B cell (primary cell): ENCODE measurements around the gene MYL6. TPM values are rescaled to one million over a fixed set of nuclear protein-coding genes. Genes with fewer than 3 reads are reported as not detected.
A peak's percentile ranks its signal among the peaks of the same experiment; 100 is the strongest.

Source experiments
- ATAC-seq: fragments of 200-7000 bp; cut with Tn5 transposase; one replicate; pipeline ENCODE4 v1.10.0; 2021; ENCODE audit warnings: low read depth, mild to moderate bottlenecking, moderate number of reproducible peaks, moderate library complexity
- CTCF ChIA-PET: fragments of 350-600 bp; sonication (Branson Sonifier 250); formaldehyde crosslinking; loops from one replicate; lab custom pipeline; 2021; ENCODE audit warnings: antibody characterized with exemption, inconsistent platforms; lab: Charles Lee
- POLR2A ChIA-PET: fragments of 350-600 bp; sonication (Branson Sonifier 250); formaldehyde crosslinking; loops from one replicate; lab custom pipeline; 2021; ENCODE audit warnings: antibody characterized with exemption; lab: Charles Lee
- DNase-seq: peaks from one replicate; pipeline ENCODE4 v3.0.0; 2013
- H2AFZ ChIP-seq: 2 replicates; pipeline ENCODE4 v1.6.1; 2012; ENCODE audit warnings: mild to moderate bottlenecking, low read depth, low read length; ENCODE audit not compliant: insufficient read depth, poor library complexity, severe bottlenecking
- H3K27ac ChIP-seq, 2 donors: 1 replicate in 1 of 2; 2 replicates in 1 of 2; pipeline ENCODE4 v1.5.1; 2012 to 2013; ENCODE audit warnings: low read length in 2 of 2, mild to moderate bottlenecking in 2 of 2, moderate library complexity in 1 of 2
- H3K27me3 ChIP-seq, 4 experiments: fragments of 200-600 bp in 1 of 4; sonication (generic) in 1 of 4; replicated peaks in 1 of 4; 1 replicate in 2 of 4; 2 replicates in 2 of 4; pipeline versions ENCODE4 v1.6.1 to v1.7.0; 2013 to 2016; ENCODE audit warnings: low read length in 3 of 4, mild to moderate bottlenecking in 2 of 4, mixed read lengths in 1 of 4, moderate library complexity in 1 of 4; ENCODE audit not compliant: insufficient read depth in 4 of 4, control insufficient read depth in 3 of 4; ENCODE audit errors: control extremely low read depth in 1 of 4
- H3K36me3 ChIP-seq, 2 experiments: replicated peaks in 1 of 2; 1 replicate in 1 of 2; 2 replicates in 1 of 2; pipeline versions ENCODE4 v1.6.1 to v1.7.1; 2013; ENCODE audit warnings: low read length in 1 of 2; ENCODE audit not compliant: insufficient read depth in 2 of 2, control insufficient read depth in 1 of 2; ENCODE audit errors: control extremely low read depth in 1 of 2, extremely low read depth in 1 of 2
- H3K4me1 ChIP-seq, 2 donors: fragments of 200-600 bp in 1 of 2; sonication (generic) in 1 of 2; 1 replicate in 1 of 2; 2 replicates in 1 of 2; pipeline versions ENCODE4 v1.5.1 to v1.6.1; 2013 to 2017; ENCODE audit warnings: low read length in 2 of 2; ENCODE audit not compliant: control insufficient read depth in 2 of 2, insufficient read depth in 2 of 2
- H3K4me2 ChIP-seq: replicated peaks from 2 replicates; pipeline ENCODE3; 2012; ENCODE audit warnings: mild to moderate bottlenecking, low read depth, low read length; ENCODE audit not compliant: poor library complexity, severe bottlenecking
- H3K4me3 ChIP-seq, 5 experiments: fragments of 200-600 bp in 1 of 5; sonication (generic) in 1 of 5; 1 replicate in 3 of 5; 2 replicates in 2 of 5; pipeline versions ENCODE4 v1.5.1 to v1.7.0; 2011 to 2016; ENCODE audit warnings: low read length in 4 of 5, mild to moderate bottlenecking in 4 of 5, low read depth in 2 of 5, control low read depth in 1 of 5, moderate library complexity in 1 of 5; ENCODE audit not compliant: insufficient read depth in 1 of 5; ENCODE audit errors: control extremely low read depth in 1 of 5, extremely low read depth in 1 of 5
- H3K79me2 ChIP-seq: fragments of 200-600 bp; sonication (generic); one replicate; pipeline ENCODE4 v1.6.0; 2016; ENCODE audit warnings: low read length; ENCODE audit not compliant: control insufficient read depth, insufficient read depth
- H3K9ac ChIP-seq: fragments of 200-600 bp; sonication (generic); 2 replicates; pipeline ENCODE4 v1.6.1; 2017; ENCODE audit warnings: mild to moderate bottlenecking, low read length, moderate library complexity
- H3K9me3 ChIP-seq, 3 donors: one replicate each; pipeline versions ENCODE4 v1.6.1 to v1.7.1; 2013; ENCODE audit warnings: low read length in 2 of 3; ENCODE audit not compliant: control insufficient read depth in 2 of 3, insufficient read depth in 1 of 3; ENCODE audit errors: control extremely low read depth in 1 of 3
- H4K20me1 ChIP-seq: 2 replicates; pipeline ENCODE4 v1.6.0; 2012; ENCODE audit warnings: mild to moderate bottlenecking, low read length; ENCODE audit not compliant: insufficient read depth, control insufficient read depth, poor library complexity, severe bottlenecking
- H3K27ac Mint-ChIP-seq: one replicate; pipeline ENCODE4 v1.8.0; 2021; ENCODE audit warnings: mixed read lengths
- H3K27me3 Mint-ChIP-seq: one replicate; pipeline ENCODE4 v1.8.0; 2021; ENCODE audit warnings: mixed read lengths
- H3K4me1 Mint-ChIP-seq: one replicate; pipeline ENCODE4 v1.8.0; 2021; ENCODE audit warnings: mixed read lengths
- H3K4me3 Mint-ChIP-seq: one replicate; pipeline ENCODE4 v1.8.0; 2021; ENCODE audit warnings: mixed read lengths
- H3K9me3 Mint-ChIP-seq: one replicate; pipeline ENCODE4 v1.8.0; 2022; ENCODE audit warnings: mixed read lengths; ENCODE audit not compliant: insufficient read depth
- CTCF ChIP-seq: fragments of 200-600 bp; IDR thresholded peaks from one replicate; pipeline ENCODE4 v1.8.0; 2022; ENCODE audit warnings: antibody characterized with exemption, mild to moderate bottlenecking
- EZH2 ChIP-seq: IDR thresholded peaks from 2 replicates; pipeline ENCODE4 v1.6.1; 2012; ENCODE audit warnings: borderline replicate concordance, low read depth, mild to moderate bottlenecking, moderate library complexity, low read length; ENCODE audit not compliant: insufficient read depth, poor library complexity, severe bottlenecking
- WGBS: methylation state at CpG from one replicate; pipeline ENCODE4 v1.1.5; 2013; ENCODE audit warnings: missing lambda C conversion rate; ENCODE audit not compliant: insufficient coverage; 5-methylcytosine and 5-hydroxymethylcytosine counted together
- intact Hi-C: fragments of 100-400 bp; cut with micrococcal nuclease; formaldehyde crosslinking; loops from one replicate; pipeline ENCODE4 v1.10.0; 2022
- polyA plus RNA-seq: library from polyadenylated mRNA; depleted of rRNA; stranded (reverse); fragments of >200 nt; gene quantifications from 2 replicates; pipeline ENCODE4 v1.2.3, GENCODE V29; 2012
- total RNA-seq, 2 donors: library from RNA; stranded (reverse); fragments of 120-200 nt in 1 of 2; gene quantifications; 1 replicate in 1 of 2; 2 replicates in 1 of 2; pipeline versions ENCODE4 v1.2.3 to v1.2.4, GENCODE V29; 2013 to 2022

The MYL6 gene
- total and polyA plus RNA-seq, 2 donors (not counting 1 experiment from before 2014, with no cell fraction given): 675 to 711 TPM

- Mint-ChIP-seq H3K9me3 (no peaks in the 10 kb centered on the region), H3K4me1 (peaks cover 52% of the 10 kb centered on the region), H3K4me3 (no peak overlapping the region), H3K27ac (peak overlapping the region; percentile 53), H3K27me3 (no peaks in the 10 kb centered on the region)
- no peak for DNase-seq
- H3K9me3 ChIP-seq: no peaks in the 10 kb centered on the region
- H3K4me2 ChIP-seq: no peak overlapping the region
- H3K27me3 ChIP-seq: no peaks in the 10 kb centered on the region
- H3K36me3 ChIP-seq: peaks cover 0 to 6% of the 10 kb centered on the region in 2 experiments
- intact Hi-C loops: loop anchor here (5.0 to 10.0 kb wide), 2 partner anchors 38 to 920 kb away; partner anchors contain the start of genes NEMP1, RPL41 and ZC3H10
- CTCF ChIA-PET: interaction anchor here (0.9 to 2.9 kb wide), 6 partner anchors 27 to 67 kb away, joined by 4 to 14 read pairs (median 6); partner anchors contain the start of genes ESYT1, RNF41, SMARCC2 and ZC3H10
- H3K9ac ChIP-seq: no peak overlapping the region
- peaks cover 82% of the 10 kb centered on the region for H3K79me2 ChIP-seq
- WGBS: 96% methylated on average over 5 of the region's 5 CpGs
- POLR2A ChIA-PET: interaction anchor here (0.6 to 1.3 kb wide), 2 partner anchors 15 to 54 kb away, joined by 3 read pairs; no protein-coding TSS in a partner anchor
- ATAC-seq: no peak
- peaks cover 25 to 43% of the 10 kb centered on the region in 2 donors for H3K4me1 ChIP-seq
- no peak overlapping the region for H2AFZ ChIP-seq
- no peak overlapping the region for H3K4me3 ChIP-seq
- TF ChIP-seq EZH2: no peak
- no peak for TF ChIP-seq CTCF
- H3K27ac ChIP-seq: no peak overlapping the region
- H4K20me1 ChIP-seq: peaks cover 7% of the 10 kb centered on the region
Observed at GRCh38 chr12:56154818-56155217, 3.3 kb upstream of the MYL6 start.

- Histone ChIP-seq H2AFZ (no peak overlapping the region), H3K27me3 (no peaks in the 10 kb centered on the region), H3K79me2 (peaks cover 82% of the 10 kb centered on the region), H3K9me3 (no peaks in the 10 kb centered on the region), H3K4me3 (no peak overlapping the region), H3K36me3 (peaks cover 0 to 10% of the 10 kb centered on the region in 2 experiments), H3K27ac (no peak overlapping the region), H4K20me1 (peaks cover 7% of the 10 kb centered on the region), H3K4me2 (no peak overlapping the region), H3K4me1 (peaks cover 30 to 48% of the 10 kb centered on the region in 2 donors), H3K9ac (no peak overlapping the region)
- H3K4me1 Mint-ChIP-seq: peaks cover 54% of the 10 kb centered on the region
- ATAC-seq (no peak), DNase-seq (no peak)
- no peak for TF ChIP-seq CTCF
- TF ChIP-seq EZH2: no peak
- POLR2A ChIA-PET: interaction anchor here (1.3 to 2.1 kb wide), 2 partner anchors 16 to 34 kb away, joined by 3 to 14 read pairs; partner anchors contain the start of gene SMARCC2
- H3K4me3 Mint-ChIP-seq: peak overlapping the region; percentile 42
- intact Hi-C loops: loop anchor here (5.0 to 10.0 kb wide), 2 partner anchors 38 to 919 kb away; partner anchors contain the start of genes NEMP1, RPL41 and ZC3H10
- no peaks in the 10 kb centered on the region for H3K27me3 Mint-ChIP-seq
- 99% methylated on average over 8 of the region's 11 CpGs for WGBS
- H3K27ac Mint-ChIP-seq: peak overlapping the region; percentile 50
- H3K9me3 Mint-ChIP-seq: no peaks in the 10 kb centered on the region
- CTCF ChIA-PET: interaction anchor here (1.8 to 2.9 kb wide), 5 partner anchors 27 to 67 kb away, joined by 5 to 14 read pairs (median 6); partner anchors contain the start of genes ESYT1, RNF41 and SMARCC2
Observed at GRCh38 chr12:56155256-56155845, 2.8 kb upstream of the MYL6 start.
